NOMO-1 treated with DMSO at 0.1 percent for 48 hours (cell line): ENCODE data around the gene GOLGA8T.
"Not testable (repeated sequence)": the region's sequence is repeated elsewhere in the genome, so short reads cannot be mapped to it uniquely, and the experiment has no call there.

ENCODE experiments used
- DNase-seq: peaks from one replicate; lab custom pipeline; 2025; ENCODE audit not compliant: unreplicated experiment; lab: John Stamatoyannopoulos, UW

The GOLGA8T gene, protein sequence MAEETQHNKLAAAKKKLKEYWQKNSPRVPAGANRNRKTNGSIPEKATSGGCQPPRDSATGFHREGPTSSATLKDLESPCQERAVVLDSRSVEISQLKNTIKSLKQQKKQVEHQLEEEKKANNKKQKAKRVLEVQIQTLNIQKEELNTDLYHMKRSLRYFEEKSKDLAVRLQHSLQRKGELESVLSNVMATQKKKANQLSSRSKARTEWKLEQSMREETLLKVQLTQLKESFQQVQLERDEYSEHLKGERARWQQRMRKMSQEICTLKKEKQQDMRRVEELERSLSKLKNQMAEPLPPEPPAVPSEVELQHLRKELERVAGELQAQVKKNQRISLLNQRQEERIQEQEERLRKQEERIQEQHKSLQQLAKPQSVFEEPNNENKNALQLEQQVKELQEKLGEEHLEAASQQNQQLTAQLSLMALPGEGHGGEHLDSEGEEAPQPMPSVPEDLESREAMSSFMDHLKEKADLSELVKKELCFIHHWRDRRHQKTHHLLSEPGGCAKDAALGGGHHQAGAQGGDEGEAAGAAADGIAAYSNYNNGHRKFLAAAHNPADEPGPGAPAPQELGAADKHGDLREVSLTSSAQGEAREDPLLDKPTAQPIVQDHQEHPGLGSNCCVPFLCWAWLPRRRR

DNA sequence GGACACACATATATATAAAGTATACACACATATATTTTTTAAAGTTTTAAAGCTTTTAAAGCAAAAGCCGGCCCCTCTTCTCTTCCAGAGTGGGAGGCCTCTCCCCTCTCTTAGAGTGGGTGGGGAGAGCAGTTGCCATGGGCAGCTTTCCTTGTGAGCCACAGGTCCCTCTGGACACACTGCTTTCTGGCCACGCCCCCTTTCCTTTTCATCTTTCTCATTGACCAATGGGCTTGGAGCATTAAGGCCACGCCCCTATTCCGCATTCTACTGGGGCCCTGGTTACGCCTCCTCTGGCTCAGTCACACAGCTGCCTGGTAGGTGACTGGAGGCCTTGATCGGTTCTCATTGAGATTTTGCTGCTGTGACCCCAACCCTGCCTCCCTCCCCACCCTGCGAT, at the start of gene GOLGA8T:
Gene GOLGA8T (plus strand): TSS at position 301 of the 400 bp plus-strand sequence. CDS start 98 bp downstream, at position 399.
- DNase-seq: not testable (repeated sequence)

DNA sequence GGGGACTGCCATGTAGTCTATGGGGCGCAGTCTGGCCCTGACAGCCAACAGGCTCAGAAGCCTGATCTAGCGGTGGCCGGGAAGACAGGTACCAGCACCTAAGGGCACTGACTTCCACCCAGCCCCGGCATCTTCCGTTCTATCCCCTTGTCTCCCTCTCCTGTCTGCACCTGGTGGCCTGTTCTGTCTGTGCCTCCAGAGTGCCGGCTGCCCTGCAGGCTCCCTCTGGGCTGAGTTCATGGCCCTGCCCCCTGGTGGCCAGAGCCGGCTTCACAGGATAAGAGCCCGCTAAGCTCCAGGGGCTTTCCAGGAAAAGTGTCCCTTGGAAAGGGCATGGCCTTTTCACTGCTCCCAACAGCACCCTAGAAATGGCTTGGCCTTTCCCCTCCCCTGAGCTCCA, 37.0 kb upstream of the GOLGA8T start:
- not testable (repeated sequence) for DNase-seq

DNA sequence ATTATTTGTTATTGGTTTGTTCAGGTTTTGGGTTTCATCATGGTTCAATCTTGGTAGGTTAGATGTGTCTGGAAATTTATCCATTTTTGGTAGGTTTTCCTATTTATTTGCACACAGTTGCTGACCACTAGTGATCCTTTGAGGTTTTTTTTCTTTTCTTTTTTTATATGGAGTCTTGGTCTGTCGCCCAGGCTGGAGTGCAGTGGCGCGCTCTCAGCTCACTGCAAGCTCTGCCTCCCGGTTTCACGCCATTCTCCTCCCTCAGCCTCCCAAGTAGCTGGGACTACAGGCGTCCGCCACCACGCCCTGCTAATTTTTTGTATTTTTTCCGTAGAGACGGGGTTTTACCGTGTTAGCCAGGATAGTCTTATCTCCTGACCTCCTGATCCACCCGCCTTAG, 32.0 kb upstream of the GOLGA8T start:
- not testable (repeated sequence) for DNase-seq

DNA sequence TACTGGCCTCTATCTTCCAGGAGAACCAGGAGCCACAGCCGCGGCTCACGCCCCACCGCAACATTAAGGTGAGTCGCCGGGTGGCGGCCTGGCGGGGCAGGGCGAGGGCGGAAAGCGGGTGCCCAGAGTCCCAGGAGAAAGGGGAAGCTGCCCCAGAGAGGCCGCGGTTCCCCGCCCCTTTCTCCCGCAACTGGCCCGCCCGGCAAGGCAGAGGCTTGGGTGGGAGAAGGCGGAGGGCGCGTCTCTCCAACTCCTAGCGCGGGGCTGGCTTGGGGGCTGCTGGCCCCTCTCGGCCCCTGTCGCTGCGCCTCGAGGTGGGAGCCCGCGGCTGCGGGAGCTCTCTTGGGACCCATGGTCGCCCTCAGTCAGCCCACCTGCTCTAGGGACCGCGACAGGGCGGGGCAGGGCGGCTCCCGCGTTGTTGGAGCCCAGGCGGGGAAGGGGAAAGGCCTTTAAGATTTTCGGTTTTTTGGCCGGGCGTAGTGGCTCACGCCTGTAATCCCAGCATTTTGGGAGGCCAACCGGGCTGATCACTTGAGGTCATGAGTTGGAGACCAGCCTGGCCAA, 30.8 kb upstream of the GOLGA8T start:
- DNase-seq: not testable (repeated sequence)

DNA sequence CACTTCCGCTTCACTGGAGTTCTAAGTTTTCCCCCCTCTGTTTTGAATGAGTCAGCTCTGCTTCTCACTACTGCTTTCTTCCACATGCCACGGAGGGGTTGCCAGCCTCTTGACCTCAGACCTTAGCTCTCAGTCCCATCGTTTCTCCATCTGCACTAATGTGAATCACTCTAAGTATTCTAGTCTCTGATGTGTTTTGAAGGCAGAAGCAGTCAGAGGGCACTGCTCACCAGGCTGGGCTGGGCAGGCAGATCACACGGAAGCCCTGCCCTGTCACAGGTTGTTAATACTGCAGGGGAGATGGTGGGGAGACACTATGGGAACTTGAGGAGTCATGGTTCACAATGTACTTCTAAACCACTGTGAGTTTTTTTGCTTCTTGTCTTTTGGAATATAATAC, 24.3 kb upstream of the GOLGA8T start:
- not testable (repeated sequence) for DNase-seq

DNA sequence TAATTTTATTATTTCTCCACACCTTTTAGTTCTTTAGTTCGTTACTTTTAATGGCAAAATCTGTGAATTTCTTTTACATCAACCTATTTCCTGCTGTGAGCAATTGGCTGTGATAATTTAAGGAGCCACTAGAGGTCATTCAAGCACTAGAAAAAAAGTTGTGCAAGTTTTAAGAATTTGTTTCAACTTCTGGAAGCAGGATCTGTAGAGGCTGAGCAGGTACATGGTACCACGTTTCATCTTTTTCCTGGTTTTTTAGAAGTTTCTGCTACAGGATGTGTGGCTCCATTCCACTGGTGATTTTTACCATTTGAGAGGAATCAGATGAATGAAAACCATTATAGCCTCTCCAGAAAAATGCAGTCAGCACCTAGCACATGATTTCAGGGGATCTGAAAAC, 4.8 kb upstream of the GOLGA8T start:
- not testable (repeated sequence) for DNase-seq

DNA sequence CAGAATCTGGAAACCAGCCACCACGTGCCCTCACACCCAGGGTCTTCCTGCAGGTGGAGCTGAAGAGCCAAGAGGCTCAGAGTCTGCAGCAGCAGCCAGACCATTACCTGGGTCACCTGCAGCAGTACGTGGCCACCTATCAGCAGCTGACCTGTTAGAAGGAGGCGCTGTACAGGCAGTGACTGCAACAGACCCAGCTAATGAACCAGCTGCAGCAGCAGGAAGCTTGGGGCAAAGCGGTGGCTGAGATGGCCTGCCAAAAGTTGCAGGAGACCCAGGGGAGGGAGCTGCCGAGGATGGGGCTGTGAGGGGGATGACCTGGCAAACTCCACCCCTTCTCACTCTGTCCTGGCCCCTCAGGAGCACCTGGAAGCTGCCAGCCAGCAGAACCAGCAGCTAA, 8.4 kb downstream of the GOLGA8T start:
- DNase-seq: not testable (repeated sequence)

DNA sequence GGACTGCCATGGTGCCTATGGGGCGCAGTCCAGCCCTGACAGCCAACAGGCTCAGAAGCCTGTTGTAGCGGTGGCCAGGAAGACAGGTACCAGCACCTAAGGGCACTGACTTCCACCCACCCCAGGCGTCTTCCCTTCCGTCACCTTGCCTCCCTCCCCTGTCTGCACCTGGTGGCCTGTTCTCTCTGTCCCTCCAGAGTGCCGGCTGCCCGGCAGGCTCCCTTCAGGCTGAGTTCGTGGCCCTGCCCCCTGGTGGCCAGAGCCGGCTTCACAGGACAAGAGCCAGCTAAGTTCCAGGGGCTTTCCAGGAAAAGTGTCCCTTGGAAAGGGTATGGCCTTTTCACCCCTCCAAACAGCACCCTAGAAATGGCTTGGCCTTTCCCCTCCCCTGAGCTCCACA, 15.0 kb downstream of the GOLGA8T start:
- not testable (repeated sequence) for DNase-seq

DNA sequence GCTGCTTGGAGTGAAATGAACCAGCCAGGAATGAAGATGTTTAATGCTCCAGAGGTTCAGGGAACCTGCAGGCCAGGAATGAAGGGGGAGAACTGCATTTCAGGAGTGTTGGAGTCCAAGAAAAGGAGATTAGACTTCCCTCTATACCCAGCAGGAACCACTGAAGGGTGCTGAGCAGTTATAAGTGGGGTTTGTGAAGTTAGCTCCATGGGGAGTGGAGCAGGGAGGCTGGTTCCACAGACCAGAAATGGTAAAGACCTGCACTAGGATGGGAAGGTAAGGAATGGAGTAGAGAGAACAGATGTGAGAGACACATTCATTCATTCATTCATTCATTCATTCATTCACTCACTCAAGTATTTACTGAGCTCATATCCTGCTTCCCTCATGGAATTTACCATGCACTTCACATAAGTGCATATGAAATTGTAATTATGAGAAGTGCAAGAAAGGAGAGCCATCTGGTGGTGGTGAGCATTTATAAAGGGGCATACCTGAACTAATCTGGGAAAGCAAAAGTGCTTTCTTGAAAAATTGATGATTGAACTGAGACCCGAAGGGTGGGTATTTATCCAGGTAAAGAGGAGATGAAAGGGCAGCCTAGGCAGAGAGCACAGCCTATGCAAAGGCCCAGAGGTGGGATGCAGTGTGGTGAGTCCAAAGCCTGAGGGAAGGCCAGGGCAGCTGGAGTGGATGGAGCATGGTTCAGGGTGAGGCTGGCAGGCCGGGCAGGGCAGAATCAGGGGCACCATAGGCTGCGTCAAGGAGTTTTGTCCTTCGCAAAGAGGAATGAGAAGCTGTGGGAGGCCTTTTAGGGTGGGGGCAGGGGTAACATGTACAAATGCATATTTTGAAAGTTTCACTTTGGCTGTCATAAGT, 27.9 kb downstream of the GOLGA8T start:
- not testable (repeated sequence) for DNase-seq

DNA sequence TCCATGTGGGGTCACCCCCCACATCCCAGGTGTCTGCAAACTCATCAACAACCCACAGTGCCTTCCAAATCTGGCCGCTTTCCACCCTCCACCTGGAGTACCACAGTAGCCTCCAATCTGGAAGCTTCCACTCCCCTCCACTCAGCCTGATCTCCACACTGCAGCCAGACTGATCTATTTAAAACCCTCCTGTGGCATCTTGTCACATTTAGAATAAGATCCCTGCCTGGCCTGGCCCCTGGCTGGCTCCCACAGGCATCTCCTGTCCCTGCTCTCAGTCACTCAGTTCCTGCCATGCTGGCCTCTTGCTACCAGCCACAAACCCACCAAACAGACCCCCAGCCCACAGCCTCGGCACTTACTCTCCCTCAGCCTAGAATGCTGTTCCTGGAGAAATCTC, 28.9 kb downstream of the GOLGA8T start:
- not testable (repeated sequence) for DNase-seq

DNA sequence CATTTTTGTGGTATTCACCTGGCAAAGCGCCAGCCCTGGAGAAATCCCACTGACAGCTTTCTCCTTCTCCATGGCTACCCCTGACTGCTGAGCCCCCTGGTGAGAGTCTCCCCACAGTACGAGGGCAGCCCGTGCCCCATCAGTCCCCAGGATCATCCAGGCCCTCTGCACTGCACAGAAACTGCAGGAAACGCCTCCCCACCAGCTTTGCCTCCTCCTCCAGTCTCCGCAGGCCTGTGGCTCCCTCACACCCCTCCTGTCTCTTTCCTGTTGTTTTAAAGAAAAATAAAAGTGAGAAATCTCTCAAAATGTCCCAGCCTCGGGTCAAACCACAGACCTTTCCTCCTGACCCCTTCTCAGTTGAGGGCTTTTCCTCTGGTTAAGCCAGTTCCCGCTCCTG, 29.4 kb downstream of the GOLGA8T start:
- not testable (repeated sequence) for DNase-seq

DNA sequence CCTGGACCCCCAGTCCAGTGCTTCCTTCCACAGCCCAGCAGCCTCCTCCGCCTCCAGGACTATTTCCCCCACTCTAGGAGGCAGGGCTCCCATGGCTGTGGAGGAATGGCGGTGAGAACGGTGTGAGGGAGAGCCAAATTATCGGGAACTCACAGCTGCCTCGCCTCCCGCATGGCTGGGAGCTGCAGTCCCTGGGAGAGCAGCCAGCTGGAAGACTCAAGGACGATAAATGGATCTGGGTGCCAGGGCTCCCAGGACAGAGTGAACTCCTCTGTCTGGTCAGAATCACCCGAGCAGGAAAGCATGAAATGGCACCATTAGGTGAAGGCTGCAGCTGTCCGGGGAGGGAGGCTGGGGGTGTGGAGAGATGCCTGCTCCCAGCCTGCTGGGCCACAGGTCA, 32.6 kb downstream of the GOLGA8T start:
- DNase-seq: not testable (repeated sequence)

DNA sequence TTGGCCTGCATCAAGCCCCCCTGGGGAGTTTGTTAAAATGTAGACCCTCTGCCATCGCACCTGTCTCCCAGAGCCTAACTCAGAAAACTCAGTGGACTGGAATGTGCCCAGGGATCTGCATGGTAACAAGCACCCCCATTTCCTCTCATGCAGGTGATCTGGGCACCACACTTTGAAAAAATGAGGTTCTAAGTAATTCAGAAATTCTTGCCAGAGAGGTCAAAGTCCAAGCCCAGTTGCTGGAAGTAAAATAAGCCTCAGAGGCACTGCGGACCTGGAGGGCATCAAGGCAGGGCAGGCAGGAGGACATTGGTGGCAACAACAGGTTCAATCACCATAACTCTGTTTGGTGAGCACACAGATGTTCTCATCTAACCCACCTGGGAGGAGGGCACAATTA, 33.0 kb downstream of the GOLGA8T start:
- DNase-seq: not testable (repeated sequence)

DNA sequence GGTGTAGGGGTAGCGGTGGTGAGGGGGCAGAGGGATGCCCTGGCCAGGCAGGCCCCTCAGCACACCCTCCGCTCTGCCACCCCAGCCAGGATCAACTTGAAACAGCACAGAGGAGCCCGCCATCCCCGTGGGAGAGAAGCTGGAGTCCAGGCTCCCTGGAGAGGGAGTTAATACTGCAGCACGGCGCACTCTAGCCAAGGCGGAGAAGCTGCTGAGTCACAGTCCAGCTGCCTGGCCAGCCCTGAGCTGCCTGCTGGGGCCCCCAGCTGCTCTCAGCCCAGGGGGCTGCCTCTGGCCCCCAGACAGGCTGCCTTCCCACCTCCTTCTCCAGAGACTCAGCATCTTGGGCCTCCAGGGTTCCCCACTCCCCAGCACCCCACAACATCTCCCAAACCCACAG, 36.6 kb downstream of the GOLGA8T start:
- DNase-seq: not testable (repeated sequence)

DNA sequence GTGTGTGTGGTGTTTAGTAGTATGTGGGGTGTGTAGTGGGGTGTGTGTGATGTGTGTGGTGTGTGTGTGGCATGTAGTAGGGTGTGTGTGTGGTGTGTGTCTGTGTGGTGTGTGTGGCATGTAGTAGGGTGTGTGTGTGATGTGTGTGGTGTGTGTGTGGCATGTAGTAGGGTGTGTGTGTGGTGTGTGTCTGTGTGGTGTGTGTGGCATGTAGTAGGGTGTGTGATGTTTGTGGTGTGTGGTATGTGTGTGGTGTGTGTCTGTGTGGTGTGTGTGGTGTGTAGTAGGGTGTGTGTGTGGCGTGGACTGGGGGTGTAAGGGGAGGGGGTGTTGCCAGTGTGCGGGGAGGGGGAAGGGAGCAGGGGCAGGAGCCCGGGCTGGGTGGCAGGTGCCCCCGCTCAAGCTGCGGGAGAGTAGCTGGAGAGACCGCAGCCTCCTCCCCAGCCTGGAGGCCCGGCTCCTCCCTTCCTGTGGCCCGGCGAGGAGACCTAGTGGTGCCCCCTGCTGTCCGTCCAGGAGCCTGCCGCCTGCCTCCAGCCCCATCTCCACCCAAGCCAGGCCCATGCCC, 38.3 kb downstream of the GOLGA8T start:
- DNase-seq: not testable (repeated sequence)

DNA sequence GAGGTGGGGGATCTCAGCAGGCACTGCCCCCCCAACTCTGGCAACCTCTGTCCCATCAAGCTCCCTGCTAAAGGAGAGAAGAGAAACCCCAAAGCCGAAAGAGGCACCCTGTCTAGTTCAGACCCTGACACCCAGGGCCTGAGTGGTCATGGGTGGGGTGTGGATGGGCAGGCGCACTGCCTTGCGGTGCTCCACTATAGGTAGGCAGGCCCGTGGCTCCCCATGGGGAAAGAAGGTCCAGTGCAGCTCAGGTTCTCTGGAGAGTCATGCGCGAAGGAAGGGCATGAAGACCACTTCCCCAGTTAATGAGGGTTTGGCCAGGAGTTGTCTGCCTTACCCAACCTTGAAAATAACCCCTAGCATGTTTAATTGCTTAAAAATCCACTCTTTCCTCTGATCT, 40.4 kb downstream of the GOLGA8T start:
- DNase-seq: not testable (repeated sequence)

DNA sequence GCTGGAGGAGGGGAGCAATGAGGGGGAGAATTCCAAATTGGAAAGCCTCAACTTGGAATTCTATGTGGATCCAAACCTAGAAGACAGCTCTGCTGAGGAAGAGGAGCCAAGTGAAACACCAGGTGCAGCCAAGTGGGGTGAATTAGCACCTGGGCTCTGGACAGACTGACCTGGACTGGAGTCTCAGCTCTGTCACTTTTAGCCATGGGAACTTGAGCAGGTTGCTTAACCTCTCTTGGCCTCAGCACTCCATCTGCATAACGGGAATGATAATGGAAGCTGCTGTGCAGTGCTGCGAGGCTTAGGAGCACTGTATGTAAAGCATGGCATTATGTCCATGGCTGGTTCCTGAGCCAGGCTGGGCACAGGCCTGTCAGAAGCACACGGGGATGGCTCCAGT, 41.8 kb downstream of the GOLGA8T start:
- not testable (repeated sequence) for DNase-seq

DNA sequence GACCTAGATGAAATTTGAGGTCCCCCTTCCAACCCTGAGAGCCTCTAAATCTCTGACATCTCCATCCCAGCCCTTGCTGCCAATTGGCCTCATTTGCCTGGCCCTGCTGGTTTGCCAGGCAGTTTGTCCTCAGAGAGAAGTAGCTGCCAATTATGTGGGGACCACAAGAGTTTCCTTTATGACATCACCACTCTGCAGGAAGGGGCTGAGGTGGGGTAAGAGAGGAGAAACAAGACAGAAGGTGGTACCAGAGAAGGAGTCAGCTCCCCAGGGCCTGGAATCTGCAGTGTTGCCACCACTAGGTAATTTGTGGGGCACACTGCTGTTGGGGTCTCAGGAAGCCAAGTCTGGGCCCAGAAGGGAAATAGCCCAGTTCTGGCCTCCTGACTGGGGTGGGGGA, 45.0 kb downstream of the GOLGA8T start:
- DNase-seq: not testable (repeated sequence)

DNA sequence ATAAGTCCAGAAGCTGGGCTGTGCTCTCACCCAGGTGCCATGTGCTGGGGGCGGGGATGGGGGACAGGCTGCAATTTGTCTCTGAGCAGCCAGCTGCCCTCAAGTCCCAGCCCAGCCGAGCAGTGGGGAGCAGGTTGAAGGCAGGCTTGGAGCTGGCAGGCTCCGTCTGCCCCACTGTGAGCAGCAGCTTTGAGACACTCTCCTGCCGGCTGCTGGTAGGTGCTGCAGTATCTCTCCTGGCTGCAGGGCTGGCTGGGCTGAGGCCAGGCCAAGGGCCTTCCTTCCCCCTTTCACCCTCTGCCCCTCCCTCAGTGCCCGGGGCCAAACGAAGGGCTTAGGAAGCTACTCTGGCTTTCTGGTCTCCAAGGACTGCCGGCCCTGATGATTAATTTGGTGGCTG, 50.6 kb downstream of the GOLGA8T start:
- not testable (repeated sequence) for DNase-seq

DNA sequence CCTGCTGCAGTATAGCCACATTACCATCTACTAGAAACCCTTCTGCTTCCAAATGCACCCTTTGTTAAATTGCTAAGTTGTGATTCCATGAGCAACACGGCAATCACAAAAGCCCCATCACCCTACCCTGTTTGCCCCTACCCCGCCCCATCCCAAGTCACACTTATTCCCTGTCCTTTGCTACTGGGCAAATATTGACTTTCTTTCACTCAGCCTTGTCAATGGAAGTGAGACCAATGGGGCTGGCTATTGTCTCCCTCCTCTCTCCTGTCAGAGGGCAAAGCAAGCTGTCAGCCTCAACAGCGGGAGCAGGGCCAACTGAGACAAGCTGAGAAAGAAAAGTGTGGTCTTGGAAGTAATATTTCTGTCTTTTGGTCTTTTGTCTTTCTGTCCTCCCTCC, 52.6 kb downstream of the GOLGA8T start:
- not testable (repeated sequence) for DNase-seq

DNA sequence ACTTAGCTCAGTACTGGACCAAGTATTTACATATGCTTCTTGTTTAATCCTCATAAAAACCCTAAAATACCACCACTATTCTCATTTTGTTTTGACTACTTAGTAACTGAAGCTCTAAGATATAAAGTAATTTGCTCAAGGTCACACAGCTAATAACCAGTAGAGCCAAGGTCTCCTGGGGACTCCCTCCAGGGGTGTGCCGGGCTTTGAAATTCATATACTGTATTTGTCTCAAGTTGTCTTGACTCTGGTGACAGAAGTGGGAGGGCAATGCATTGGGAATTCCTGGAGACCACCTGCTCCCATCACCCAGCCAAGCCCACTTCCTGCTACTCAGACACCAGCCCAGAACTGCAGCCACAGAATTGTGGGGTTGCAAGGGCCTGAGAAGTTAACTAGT, 54.9 kb downstream of the GOLGA8T start:
- not testable (repeated sequence) for DNase-seq
